GM19099 (cell line): Measurements from ENCODE around the gene LENEP.
A peak's percentile ranks its signal among the peaks of the same experiment; 100 is the strongest.

Experiments
- POLR2A ChIP-seq: IDR thresholded peaks from 3 replicates; pipeline ENCODE4 v1.6.1; 2011; ENCODE audit warnings: low read depth; ENCODE audit not compliant: insufficient read length; ENCODE audit errors: extremely low read depth

The LENEP gene

DNA sequence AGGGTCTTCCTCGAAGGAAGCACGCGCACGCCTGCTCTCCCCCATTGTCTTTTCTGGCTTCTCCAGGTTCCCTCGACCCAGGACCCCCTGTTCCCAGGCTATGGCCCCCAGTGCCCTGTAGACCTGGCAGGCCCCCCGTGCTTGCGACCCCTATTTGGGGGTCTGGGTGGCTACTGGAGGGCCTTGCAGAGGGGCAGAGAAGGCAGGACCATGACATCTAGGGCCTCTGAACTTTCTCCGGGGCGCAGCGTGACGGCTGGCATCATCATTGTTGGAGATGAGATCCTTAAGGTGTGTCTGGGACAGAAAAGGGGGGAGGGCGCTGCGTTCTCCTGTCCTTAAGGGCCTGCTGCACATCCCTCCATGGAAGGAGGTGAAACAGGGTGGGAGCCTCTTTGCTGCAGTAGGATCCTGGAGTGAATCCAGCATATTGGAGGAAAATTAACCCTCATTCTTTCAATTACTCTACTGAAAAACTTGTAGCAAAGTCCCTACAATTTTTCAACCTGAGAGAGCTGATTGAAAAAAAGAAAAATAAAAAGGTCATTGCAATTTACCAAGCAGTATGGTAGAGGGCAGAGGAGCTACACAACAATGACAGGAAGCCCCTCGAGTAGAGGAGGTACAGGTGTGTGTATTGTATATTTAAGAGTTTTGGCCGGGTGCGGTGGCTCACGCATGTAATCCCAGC, 9.5 kb upstream of the LENEP start:
- no peak for TF ChIP-seq POLR2A

DNA sequence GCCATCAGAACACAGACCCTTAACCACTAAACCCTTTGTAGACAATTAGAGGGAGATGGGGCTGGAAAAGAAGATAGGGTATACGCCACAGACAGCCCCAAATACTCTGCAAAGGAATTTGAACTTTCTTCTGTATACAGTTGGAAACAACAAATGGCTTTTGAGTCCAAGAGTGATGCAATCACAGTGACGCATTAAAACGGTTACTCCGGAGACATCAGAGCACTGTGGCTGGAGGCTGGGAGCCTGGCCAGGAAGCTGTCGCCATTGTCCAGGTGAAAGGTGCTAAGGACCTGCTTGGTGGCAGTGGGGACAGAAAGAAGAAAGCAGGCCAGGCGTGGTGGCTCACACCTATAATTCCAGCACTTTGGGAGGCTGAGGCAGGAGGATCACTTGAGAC, 6.1 kb upstream of the LENEP start:
- TF ChIP-seq POLR2A = no peak

DNA sequence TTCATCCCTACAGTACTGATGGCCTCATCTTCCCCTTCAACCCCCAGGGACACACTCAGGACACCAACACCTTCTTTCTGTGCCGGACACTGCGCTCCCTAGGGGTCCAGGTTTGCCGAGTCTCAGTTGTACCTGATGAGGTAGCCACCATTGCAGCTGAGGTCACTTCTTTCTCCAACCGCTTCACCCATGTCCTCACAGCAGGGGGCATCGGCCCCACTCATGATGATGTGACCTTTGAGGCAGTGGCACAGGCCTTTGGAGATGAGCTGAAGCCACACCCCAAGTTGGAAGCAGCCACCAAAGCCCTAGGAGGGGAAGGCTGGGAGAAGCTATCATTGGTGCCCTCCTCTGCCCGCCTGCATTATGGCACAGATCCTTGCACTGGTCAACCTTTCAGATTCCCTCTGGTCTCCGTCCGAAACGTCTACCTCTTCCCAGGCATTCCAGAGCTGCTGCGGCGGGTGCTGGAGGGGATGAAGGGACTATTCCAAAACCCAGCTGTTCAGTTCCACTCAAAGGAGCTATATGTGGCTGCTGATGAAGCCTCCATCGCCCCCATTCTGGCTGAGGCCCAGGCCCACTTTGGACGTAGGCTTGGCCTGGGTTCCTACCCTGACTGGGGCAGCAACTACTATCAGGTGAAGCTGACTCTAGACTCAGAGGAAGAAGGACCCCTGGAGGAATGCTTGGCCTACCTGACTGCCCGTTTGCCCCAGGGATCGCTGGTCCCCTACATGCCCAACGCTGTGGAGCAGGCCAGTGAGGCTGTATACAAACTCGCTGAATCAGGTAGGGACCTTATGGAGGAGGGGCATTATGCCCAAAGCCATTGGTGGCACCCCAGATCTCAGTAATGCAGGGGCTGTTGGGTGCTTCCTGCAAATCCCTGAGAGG, 5.1 kb upstream of the LENEP start:
- no peak for TF ChIP-seq POLR2A

DNA sequence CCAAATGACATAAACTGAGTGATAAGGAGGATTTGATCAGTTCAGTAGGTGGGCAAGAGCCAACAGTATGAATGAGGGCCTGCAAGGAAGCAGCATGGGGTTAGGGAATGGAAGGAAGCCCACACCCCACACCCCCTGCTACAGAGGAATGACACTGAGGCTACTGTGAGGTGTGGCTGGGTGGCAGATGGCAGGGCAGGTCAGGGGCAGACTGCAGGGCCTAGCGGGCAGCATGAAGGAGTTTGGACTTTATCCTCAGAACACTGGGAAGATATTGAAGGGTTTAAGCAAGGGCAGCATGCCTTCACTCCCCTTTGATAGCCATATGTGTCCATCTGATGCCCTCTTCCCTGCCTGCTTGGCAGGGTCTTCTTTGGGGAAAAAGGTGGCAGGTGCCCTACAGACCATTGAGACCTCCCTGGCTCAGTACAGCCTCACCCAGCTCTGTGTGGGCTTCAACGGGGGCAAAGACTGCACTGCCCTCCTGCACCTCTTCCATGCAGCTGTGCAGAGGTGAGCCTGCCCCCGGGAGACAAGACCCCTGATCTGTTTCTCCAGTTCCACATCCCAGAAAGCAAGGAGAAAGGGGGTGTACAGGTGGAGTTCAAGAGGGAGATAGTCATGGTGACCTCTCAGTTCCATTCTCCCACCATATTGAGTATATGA, 4.1 kb upstream of the LENEP start:
- TF ChIP-seq POLR2A = no peak

DNA sequence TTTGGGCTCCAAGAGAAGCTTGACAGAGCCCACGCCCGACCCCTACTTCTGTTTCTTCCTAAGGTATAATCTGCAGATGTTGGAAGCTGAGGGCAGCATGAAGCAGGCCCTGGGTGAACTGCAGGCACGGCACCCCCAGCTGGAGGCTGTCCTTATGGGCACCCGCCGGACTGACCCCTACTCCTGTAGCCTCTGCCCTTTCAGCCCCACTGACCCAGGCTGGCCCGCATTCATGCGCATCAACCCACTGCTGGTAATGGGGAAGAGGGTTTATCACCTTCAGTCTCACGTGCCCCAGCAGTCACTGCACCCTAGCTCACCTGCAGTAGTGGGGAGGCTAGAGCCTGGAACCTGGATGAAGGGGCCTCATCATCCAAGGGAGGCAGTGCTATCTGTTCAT, 3.1 kb upstream of the LENEP start:
- TF ChIP-seq POLR2A = no peak

DNA sequence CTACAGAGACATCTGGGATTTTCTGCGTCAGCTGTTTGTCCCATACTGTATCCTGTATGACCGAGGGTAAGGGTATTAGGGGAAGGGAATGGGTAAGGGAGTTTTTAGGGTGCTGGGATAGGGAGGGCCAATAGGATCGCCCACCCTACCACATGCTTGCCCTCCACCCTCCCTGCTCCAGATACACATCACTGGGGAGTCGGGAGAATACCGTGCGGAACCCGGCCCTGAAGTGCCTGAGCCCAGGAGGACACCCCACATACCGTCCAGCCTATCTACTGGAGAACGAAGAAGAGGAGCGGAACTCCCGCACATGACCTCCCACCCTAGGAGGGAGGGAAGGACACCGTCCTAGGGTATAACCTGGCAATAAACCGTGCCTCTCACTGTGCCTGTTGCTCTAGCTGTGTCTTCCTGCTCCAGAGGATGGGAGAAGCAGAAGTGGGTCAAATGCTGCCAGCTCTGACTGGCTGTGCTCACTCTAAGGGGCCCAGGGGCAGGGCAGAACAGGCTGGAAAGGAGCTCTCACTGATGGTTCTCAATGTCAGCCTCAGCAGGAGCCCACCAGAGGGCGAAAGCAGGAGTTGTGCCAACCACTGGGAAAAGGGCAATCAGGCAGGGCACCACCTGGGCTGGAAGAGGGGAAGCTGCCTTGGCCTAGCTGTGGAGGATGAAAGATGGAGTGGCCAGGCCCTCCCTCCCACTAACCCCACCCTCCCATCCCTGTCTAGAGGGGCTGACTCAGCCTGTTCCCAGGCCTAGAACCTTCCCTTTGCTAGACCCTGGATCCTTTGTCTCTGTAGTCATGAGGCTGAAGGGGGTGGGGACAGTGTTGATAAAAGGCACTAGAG, 440 bp upstream of the LENEP start:
- TF ChIP-seq POLR2A = no peak

DNA sequence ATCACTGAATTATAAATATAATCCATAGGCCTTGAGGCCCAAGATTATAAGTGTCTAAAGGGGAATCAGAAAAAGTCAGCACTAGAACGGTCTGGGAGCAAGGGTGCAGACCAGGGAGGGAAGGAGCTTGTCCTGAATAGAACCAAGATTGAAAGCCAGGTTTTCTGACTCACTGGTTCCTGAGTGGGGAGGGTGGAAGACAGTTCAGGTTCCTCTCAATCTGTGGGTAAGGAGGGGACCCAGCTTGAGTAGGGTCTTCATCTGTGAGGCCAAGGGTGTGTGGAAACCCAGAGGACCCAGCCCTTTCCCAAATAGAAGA, 842 bp downstream of the LENEP start:
- no peak for TF ChIP-seq POLR2A

DNA sequence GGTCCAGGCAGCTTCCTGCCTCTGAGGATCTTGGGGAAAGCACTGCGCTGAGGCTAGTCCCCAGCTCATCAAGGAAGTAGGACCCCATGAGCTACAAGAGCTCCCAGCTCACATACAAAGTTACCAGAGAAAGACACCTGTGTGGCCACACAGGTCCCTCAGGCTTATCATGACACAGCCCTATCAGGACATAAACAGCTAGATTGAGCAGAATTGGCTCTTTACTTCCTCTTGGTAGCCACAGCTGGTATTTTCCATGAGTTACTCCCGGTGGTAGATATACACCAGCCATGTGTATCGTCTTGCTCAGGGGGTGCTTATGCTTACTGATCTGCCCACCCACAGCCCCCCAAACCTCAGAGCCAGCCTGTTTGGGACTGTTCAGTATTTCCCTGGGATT, 1.2 kb downstream of the LENEP start:
- TF ChIP-seq POLR2A = no peak

DNA sequence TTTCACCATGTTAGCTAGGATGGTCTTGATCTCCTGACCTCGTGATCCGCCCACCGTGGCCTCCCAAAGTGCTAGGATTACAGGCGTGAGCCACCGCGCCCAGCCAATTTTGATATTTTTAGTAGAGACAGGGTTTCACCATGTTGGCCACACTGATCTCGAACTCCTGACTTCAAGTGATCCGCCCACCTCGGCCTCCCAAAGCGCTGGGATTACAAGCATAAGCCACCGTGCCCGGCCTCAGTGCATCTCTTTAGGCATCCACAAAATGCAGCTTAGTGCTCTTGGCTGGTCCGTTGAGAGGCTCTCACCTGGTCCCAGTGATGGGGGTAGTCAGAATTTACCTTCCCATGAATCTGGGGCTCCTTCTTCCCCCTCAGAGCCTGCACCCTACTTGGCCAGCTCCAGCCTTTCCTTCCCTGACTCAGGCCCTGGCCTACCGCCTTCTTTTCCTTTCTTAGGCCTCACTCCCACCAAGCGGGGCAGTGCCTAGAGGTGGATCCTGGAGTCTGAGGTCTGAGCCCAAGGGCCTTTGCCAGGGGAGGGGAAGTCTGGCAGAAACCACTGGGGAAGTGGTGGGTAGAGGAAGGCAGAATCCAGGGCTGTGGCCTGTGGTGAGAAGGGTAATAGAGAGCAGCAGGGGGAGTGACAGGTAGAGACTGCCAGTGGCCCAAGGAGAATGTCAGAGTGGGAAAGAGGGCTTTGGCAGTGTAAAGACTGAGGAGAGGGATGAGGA, 3.7 kb downstream of the LENEP start:
- no peak for TF ChIP-seq POLR2A

DNA sequence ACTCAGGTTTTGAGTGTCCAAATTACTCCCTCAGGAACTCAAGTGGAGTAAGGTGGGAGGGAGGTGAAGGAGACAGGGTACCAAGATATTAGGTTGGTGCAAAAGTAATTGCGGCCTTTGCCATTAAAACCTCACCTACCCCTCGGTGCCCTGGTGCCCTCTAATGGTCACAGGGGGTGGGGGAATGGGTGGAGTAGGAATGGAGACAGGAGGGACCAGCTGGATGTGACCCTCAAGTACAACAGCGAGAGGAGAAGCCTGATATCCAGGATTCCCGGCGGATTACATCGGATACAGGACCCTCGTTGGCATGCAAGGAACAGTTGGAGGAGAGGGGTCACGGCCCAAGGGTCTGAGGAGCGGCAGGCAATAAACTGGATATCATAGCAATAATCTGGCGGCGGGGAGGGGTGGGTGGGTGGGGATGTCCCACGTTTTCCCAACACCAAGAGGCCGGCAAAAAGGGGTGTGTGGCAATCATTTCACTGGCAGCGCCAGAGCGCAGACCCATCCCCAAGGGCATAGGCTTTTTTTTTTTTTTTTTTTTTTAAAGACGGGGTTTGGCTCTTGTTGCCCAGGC, 4.9 kb downstream of the LENEP start:
- TF ChIP-seq POLR2A = no peak

DNA sequence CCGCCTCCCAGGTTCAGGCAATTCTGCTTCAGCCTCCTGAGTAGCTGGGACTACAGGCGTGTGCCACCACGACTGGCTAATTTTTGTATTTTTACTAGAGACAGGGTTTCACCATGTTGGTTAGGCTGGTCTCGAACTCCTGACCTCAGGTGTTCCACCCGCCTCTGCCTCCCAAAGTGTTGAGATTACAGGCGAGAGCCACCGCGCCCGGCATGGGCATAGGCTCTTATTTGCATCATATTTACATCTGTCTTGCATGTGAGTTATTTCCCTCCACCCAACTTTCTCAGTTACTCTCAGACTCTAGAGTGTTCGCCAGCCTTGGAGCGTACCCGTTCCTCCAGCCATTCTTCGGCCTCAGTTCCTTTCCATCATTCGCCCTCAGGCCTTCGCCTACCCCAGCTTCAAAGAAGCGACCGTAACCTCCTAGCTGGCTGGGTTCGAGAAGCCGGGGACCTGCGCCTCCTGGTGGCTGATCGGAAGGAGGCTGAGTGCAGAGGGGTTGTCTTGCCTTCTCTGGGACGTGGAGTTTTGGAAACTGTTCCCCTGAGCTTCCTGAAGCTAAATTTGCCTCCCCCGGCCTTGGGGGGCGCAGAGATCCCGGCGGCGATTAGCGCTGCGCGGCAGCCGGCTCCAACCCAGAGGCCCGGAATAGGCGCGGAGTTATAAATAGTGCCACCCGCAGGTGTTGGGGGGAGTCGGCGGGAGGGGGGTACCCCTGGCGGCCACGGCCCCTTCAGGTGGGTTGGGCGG, 5.6 kb downstream of the LENEP start:
- peak; percentile 63 for TF ChIP-seq POLR2A

DNA sequence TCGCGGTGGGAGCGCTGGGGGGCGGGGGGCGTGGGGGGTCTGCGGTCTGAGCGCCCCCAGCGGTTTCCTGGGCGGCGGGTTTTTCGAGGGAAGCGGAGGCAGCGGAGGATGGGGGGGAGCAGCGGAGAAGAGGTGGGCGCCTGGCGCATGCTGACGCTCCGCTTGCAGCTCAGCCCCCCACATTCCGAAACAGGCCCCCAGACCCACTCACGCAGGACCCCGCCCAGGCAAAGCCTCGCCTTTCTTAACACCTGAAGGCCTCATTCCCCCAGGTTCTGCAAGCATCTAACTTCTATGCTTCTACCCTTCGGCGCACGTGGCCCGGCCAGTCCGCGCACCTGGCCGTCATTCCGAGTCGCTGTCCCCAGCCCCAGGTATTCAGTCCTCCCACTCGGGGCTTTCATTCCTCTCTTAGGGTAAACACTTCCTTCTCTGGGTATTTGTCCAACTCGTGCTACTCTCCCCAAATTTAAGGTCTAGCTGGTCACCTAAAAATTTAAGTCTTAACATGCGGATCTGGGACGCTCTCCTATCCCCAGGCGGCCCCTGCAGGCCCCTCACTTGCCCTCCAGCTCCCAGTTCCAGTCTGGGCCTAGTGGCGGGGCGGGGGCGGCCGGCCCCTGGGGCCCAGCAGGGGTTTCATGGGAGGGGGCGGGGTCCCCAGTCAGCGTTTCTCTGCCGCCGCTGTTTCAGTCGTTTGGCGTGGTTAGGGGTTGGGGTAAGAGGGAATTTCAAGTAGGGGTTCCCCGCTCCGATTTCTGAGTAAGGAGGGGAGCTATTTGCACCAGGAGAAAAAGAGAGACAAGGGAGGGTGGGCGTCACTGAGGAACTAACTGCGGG, 6.4 kb downstream of the LENEP start:
- TF ChIP-seq POLR2A = no peak

DNA sequence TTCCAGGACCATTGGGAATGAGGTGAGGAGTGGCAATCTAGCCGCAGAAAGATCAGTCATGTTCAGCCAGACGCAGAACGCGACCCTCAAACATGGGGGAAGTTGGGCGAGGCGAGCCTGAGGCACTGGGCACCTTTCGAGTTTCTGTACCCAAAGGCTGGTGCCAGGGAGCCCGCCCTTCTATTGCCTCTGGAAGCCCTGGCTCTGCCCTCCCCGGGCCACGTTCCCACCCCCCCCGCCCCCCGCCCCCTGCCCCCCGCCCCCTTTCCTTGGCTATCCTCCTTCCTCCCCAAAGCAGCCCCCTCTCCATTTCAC, 7.0 kb downstream of the LENEP start:
- no peak for TF ChIP-seq POLR2A
